SK-N-SH (cell line): ENCODE results near the gene MOCOS. TPM values are rescaled to one million over a fixed set of nuclear protein-coding genes. Genes with fewer than 3 reads are reported as not detected.

Experiments used
- CTCF ChIA-PET: fragments of 300-600, 350-600 bp; formaldehyde crosslinking; extraction: SDS; loops from one replicate; lab custom pipeline; 2021; lab: Yijun Ruan, JAX
- POLR2A ChIA-PET: fragments of 350-600 bp; sonication (Branson Sonifier 250); formaldehyde crosslinking; extraction: SDS; loops from one replicate; lab custom pipeline; 2020; ENCODE audit warnings: antibody characterized with exemption, inconsistent platforms; lab: Yijun Ruan, JAX
- DNase-seq: peaks from one replicate; pipeline ENCODE4 v3.0.0; 2012
- H2AFZ ChIP-seq: fragments of 200-600 bp; sonication (generic); 2 replicates; pipeline ENCODE4 v1.8.1; 2016; ENCODE audit warnings: antibody characterized with exemption, mild to moderate bottlenecking, low read depth
- H3F3A ChIP-seq: fragments of 200-600 bp; sonication (generic); replicated peaks from 2 replicates; pipeline ENCODE3; 2016; ENCODE audit warnings: antibody characterized with exemption, mild to moderate bottlenecking; ENCODE audit not compliant: insufficient read depth
- H3K27ac ChIP-seq, 2 experiments: fragments of 200-500 bp in 1 of 2; fragments of 200-600 bp in 1 of 2; sonication (Bioruptor generic) in 1 of 2; sonication (generic), shearing (Covaris generic) in 1 of 2; 2 replicates each; pipeline versions ENCODE4 v1.5.1 to v1.6.1; 2014 to 2016; ENCODE audit warnings: low read depth in 2 of 2, inconsistent platforms in 1 of 2, low read length in 1 of 2, mild to moderate bottlenecking in 1 of 2, mixed read lengths in 1 of 2
- H3K27me3 ChIP-seq: fragments of 200-600 bp; sonication (generic), shearing (Covaris generic); 2 replicates; pipeline ENCODE4 v1.6.1; 2016; ENCODE audit warnings: mixed run types; ENCODE audit not compliant: insufficient read depth
- H3K36me3 ChIP-seq, 2 experiments: fragments of 200-500 bp in 1 of 2; fragments of 200-600 bp in 1 of 2; sonication (Bioruptor generic) in 1 of 2; sonication (generic) in 1 of 2; replicated peaks in 1 of 2; 2 replicates each; pipeline versions ENCODE3 to v1.5.1; 2014 to 2016; ENCODE audit warnings: low read length in 1 of 2, mild to moderate bottlenecking in 1 of 2; ENCODE audit not compliant: insufficient read depth in 2 of 2, control insufficient read depth in 1 of 2
- H3K4me1 ChIP-seq, 2 experiments: fragments of 200-500 bp in 1 of 2; fragments of 200-600 bp in 1 of 2; sonication (Bioruptor generic) in 1 of 2; sonication (generic), shearing (Covaris generic) in 1 of 2; 2 replicates each; pipeline versions ENCODE4 v1.5.1 to v1.6.1; 2014 to 2016; ENCODE audit warnings: low read depth in 1 of 2, low read length in 1 of 2, mixed run types in 1 of 2; ENCODE audit not compliant: insufficient read depth in 2 of 2, control insufficient read depth in 1 of 2
- H3K4me2 ChIP-seq: fragments of 200-600 bp; sonication (generic), shearing (Covaris generic); 2 replicates; pipeline ENCODE4 v1.6.1; 2017; ENCODE audit warnings: mixed run types
- H3K4me3 ChIP-seq, 2 experiments: fragments of 200-500 bp in 1 of 2; fragments of 200-600 bp in 1 of 2; sonication (Bioruptor generic) in 1 of 2; sonication (generic), shearing (Covaris generic) in 1 of 2; 2 replicates each; pipeline versions ENCODE4 v1.5.1 to v1.8.1; 2014 to 2016; ENCODE audit warnings: low read depth in 2 of 2, inconsistent platforms in 1 of 2, low read length in 1 of 2, mild to moderate bottlenecking in 1 of 2, mixed read lengths in 1 of 2, moderate library complexity in 1 of 2
- H3K79me2 ChIP-seq: fragments of 200-600 bp; sonication (generic); 2 replicates; pipeline ENCODE4 v1.8.1; 2017; ENCODE audit warnings: mild to moderate bottlenecking; ENCODE audit not compliant: insufficient read depth
- H3K9ac ChIP-seq: fragments of 200-600 bp; sonication (generic); 2 replicates; pipeline ENCODE4 v1.6.1; 2017; ENCODE audit warnings: mixed run types
- H3K9me2 ChIP-seq: fragments of 200-600 bp; sonication (generic); 2 replicates; pipeline ENCODE4 v1.6.1; 2017; ENCODE audit warnings: mixed run types
- H3K9me3 ChIP-seq: fragments of 200-600 bp; sonication (generic); 2 replicates; pipeline ENCODE4 v1.6.1; 2017; ENCODE audit warnings: mixed run types, mild to moderate bottlenecking, moderate library complexity
- H4K20me1 ChIP-seq: fragments of 200-600 bp; sonication (generic); 2 replicates; pipeline ENCODE4 v1.6.1; 2017; ENCODE audit warnings: mild to moderate bottlenecking, mixed run types; ENCODE audit not compliant: insufficient read depth
- EZH2phosphoT487 ChIP-seq: fragments of 200-600 bp; sonication (generic); IDR thresholded peaks from 2 replicates; pipeline ENCODE4 v1.6.1; 2017; ENCODE audit warnings: low read depth, mixed run types, mild to moderate bottlenecking, antibody characterized with exemption, moderate library complexity, borderline replicate concordance
- FOSL2 ChIP-seq: IDR thresholded peaks from 2 replicates; pipeline ENCODE4 v1.4.0; 2012; ENCODE audit warnings: low read depth, mild to moderate bottlenecking, moderate library complexity, borderline replicate concordance
- GABPA ChIP-seq: IDR thresholded peaks from 2 replicates; pipeline ENCODE4 v1.4.0; 2012; ENCODE audit warnings: low read depth, mild to moderate bottlenecking
- JUND ChIP-seq: IDR thresholded peaks from 2 replicates; pipeline ENCODE4 v1.4.0; 2012
- NRF1 ChIP-seq: IDR thresholded peaks from 2 replicates; pipeline ENCODE4 v1.6.1; 2012; ENCODE audit warnings: low read depth, mild to moderate bottlenecking, low read length
- POLR2AphosphoS5 ChIP-seq: IDR thresholded peaks from 2 replicates; pipeline ENCODE4 v1.6.1; 2012; ENCODE audit warnings: low read depth, low read length
- RCOR1 ChIP-seq: fragments of 150-350 bp; IDR thresholded peaks from 2 replicates; pipeline ENCODE4 v1.6.1; 2017; ENCODE audit warnings: antibody characterized with exemption, low read length
- SIN3A ChIP-seq: IDR thresholded peaks from 2 replicates; pipeline ENCODE4 v1.6.1; 2012; ENCODE audit warnings: low read depth, mild to moderate bottlenecking, low read length, moderate library complexity, borderline replicate concordance
- SMC3 ChIP-seq: IDR thresholded peaks from 2 replicates; pipeline ENCODE4 v1.6.1; 2012; ENCODE audit warnings: low read depth, low read length, improper control_type of control experiment
- TAF1 ChIP-seq: IDR thresholded peaks from 2 replicates; pipeline ENCODE4 v1.6.1; 2012; ENCODE audit warnings: low read depth, mild to moderate bottlenecking, low read length, moderate library complexity, borderline replicate concordance
- YY1 ChIP-seq: IDR thresholded peaks from 2 replicates; pipeline ENCODE4 v1.4.0; 2012; ENCODE audit warnings: low read depth, mild to moderate bottlenecking
- ZBTB33 ChIP-seq: IDR thresholded peaks from 2 replicates; pipeline ENCODE4 v1.4.0; 2012; ENCODE audit warnings: low read depth, borderline replicate concordance
- WGBS: methylation state at CpG from one replicate; pipeline ENCODE4 v1.1.6; 2017; ENCODE audit warnings: low lambda C conversion rate; 5-methylcytosine and 5-hydroxymethylcytosine counted together
- polyA plus RNA-seq, 3 experiments: library from polyadenylated mRNA; depleted of rRNA; stranded (reverse); fragments of >200 nt; gene quantifications; 2 replicates each; pipeline ENCODE4 v1.2.3, GENCODE V29; 2012
- TF ChIP-seq, protein P1 (sequence below): IDR thresholded peaks from 2 replicates; pipeline ENCODE4; 2012
- TF ChIP-seq, protein P2 (sequence below): fragments of 150-350 bp; IDR thresholded peaks from 2 replicates; pipeline ENCODE4 v1.6.1; 2016; ENCODE audit warnings: mild to moderate bottlenecking, low read depth, low read length
- TF ChIP-seq, protein P3 (sequence below): IDR thresholded peaks from 2 replicates; pipeline ENCODE4 v1.4.0; 2012; ENCODE audit warnings: low read depth

MOCOS gene
- polyA plus RNA-seq, 1 of the 3 experiments (the other 2 are of a cell fraction): 1.2 TPM

DNA sequence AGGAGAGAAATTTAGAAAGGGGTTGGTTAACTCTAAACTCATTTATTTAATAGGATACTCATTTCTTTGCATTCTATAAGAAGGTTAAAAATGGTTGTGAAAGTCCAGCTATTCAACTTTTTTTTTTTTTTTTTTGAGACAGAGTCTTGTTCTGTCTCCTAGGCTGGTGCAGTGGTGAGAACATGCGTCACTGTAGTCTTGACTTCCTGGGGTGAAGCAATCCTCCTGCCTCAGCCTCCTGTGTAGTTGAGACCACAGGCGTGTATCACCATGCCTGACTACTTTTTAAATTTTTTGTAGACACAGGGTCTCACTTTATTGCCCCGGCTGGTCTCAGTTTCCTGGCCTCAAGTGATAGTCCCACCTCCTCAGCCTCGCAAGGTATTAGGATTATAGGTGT is 45.7 kb upstream of the MOCOS start:
- Histone ChIP-seq H3K4me2 (no peak overlapping the region), H2AFZ (no peak overlapping the region), H3F3A (peaks cover 4% of the 10 kb centered on the region), H3K27me3 (no peaks in the 10 kb centered on the region), H3K27ac (no peak overlapping the region)
- CTCF ChIA-PET: no interaction called here
- no peak for TF ChIP-seq GABPA
- TF ChIP-seq EZH2phosphoT487: no peak
- no peak for TF ChIP-seq TAF1
- no peak for TF ChIP-seq ZBTB33
- TF ChIP-seq RCOR1: no peak
- no peak for TF ChIP-seq YY1
- TF ChIP-seq POLR2AphosphoS5: no peak
- TF ChIP-seq FOSL2: no peak
- TF ChIP-seq NRF1: no peak
- TF ChIP-seq, protein P1, sequence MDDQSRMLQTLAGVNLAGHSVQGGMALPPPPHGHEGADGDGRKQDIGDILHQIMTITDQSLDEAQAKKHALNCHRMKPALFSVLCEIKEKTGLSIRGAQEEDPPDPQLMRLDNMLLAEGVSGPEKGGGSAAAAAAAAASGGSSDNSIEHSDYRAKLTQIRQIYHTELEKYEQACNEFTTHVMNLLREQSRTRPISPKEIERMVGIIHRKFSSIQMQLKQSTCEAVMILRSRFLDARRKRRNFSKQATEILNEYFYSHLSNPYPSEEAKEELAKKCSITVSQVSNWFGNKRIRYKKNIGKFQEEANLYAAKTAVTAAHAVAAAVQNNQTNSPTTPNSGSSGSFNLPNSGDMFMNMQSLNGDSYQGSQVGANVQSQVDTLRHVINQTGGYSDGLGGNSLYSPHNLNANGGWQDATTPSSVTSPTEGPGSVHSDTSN: no peak
- TF ChIP-seq SMC3: no peak
- TF ChIP-seq, protein P2, sequence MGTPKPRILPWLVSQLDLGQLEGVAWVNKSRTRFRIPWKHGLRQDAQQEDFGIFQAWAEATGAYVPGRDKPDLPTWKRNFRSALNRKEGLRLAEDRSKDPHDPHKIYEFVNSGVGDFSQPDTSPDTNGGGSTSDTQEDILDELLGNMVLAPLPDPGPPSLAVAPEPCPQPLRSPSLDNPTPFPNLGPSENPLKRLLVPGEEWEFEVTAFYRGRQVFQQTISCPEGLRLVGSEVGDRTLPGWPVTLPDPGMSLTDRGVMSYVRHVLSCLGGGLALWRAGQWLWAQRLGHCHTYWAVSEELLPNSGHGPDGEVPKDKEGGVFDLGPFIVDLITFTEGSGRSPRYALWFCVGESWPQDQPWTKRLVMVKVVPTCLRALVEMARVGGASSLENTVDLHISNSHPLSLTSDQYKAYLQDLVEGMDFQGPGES: no peak
- TF ChIP-seq, protein P3, sequence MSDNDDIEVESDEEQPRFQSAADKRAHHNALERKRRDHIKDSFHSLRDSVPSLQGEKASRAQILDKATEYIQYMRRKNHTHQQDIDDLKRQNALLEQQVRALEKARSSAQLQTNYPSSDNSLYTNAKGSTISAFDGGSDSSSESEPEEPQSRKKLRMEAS: no peak
- no peak for TF ChIP-seq JUND
- TF ChIP-seq SIN3A: no peak
- TF ChIP-seq, all 33 proteins: peak for 0
- DNase-seq: no peak
- H3K9me3 ChIP-seq: no peaks in the 10 kb centered on the region
- no peak overlapping the region for H3K4me3 ChIP-seq
- no peaks in the 10 kb centered on the region for H3K4me1 ChIP-seq
- no peak overlapping the region for H3K9ac ChIP-seq
- H4K20me1 ChIP-seq: peaks cover 3% of the 10 kb centered on the region; the same call in 1 of the 2 replicates
- WGBS: 98% methylated on average over 4 of the region's 4 CpGs
- H3K9me2 ChIP-seq: no peaks in the 10 kb centered on the region
- H3K36me3 ChIP-seq: peaks cover 84 to 87% of the 10 kb centered on the region in 2 experiments
- POLR2A ChIA-PET: no interaction called here
- H3K79me2 ChIP-seq: peaks cover 20% of the 10 kb centered on the region; the same call in 1 of the 2 replicates
